ENCODE data around the gene CTSF.

DNA sequence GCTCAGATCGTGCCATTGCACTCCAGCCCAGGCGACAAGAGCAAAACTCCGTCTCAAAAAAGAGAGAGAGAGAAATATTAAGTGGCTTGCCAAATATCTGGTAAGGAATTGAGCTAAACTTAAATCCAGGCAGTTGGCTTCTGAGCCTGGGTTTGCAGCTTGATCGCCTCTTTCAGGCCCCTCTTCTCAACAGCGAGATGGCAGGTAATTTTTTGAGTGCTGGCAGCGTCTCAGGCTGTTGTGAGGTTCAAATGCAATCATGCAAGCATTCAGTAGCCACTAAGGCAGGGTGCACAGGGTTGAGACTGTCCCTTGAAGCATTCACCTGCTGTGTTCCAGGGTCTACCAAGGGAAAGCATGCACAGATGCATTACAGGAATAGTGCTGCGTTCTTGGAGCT, 670 bp upstream of the CTSF start:
- TF ChIP-seq, protein P1, sequence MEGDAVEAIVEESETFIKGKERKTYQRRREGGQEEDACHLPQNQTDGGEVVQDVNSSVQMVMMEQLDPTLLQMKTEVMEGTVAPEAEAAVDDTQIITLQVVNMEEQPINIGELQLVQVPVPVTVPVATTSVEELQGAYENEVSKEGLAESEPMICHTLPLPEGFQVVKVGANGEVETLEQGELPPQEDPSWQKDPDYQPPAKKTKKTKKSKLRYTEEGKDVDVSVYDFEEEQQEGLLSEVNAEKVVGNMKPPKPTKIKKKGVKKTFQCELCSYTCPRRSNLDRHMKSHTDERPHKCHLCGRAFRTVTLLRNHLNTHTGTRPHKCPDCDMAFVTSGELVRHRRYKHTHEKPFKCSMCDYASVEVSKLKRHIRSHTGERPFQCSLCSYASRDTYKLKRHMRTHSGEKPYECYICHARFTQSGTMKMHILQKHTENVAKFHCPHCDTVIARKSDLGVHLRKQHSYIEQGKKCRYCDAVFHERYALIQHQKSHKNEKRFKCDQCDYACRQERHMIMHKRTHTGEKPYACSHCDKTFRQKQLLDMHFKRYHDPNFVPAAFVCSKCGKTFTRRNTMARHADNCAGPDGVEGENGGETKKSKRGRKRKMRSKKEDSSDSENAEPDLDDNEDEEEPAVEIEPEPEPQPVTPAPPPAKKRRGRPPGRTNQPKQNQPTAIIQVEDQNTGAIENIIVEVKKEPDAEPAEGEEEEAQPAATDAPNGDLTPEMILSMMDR (IDR thresholded peaks at IDR 0.05; ENCODE audit: insufficient read depth, low read length, poor library complexity, severe bottlenecking), result no peak
- no peak for TF ChIP-seq EZH2phosphoT487 (conservative IDR thresholded peaks at IDR 0.05; ENCODE audit: low read length)
